Gastrocnemius medialis (tissue), 4 donors: ENCODE results near the gene PRR19. TPM values are rescaled to one million over a fixed set of nuclear protein-coding genes. Genes with fewer than 3 reads are reported as not detected.
A peak's percentile ranks its signal among the peaks of the same experiment; 100 is the strongest.

ENCODE experiments used
- ATAC-seq, 2 donors: fragments of 150-250 bp; one replicate each; pipeline ENCODE4 v1.9.1; 2016
- DNase-seq, 2 donors: peaks; one replicate each; pipeline ENCODE4 v3.0.0-alpha.2; 2019
- H3K27ac ChIP-seq, 4 donors: fragments of 200-600 bp; sonication (generic); 1 replicate in 1 of 4; 2 replicates in 3 of 4; pipeline ENCODE4 v1.5.1; 2016 to 2018; ENCODE audit warnings: mild to moderate bottlenecking in 2 of 4, moderate library complexity in 1 of 4
- H3K27me3 ChIP-seq, 3 donors: fragments of 200-600 bp; sonication (generic) in 2 of 3; 1 replicate in 1 of 3; 2 replicates in 2 of 3; pipeline versions ENCODE4 v1.5.1 to v1.6.0; 2016 to 2019; ENCODE audit warnings: mild to moderate bottlenecking in 1 of 3, moderate library complexity in 1 of 3
- H3K36me3 ChIP-seq, 2 donors: fragments of 200-600 bp; sonication (generic) in 1 of 2; one replicate each; pipeline ENCODE4 v1.5.1; 2017 to 2018
- H3K4me1 ChIP-seq, 2 donors: fragments of 200-600 bp; sonication (generic) in 1 of 2; one replicate each; pipeline ENCODE4 v1.5.1; 2016 to 2017; ENCODE audit warnings: mild to moderate bottlenecking in 2 of 2
- H3K4me3 ChIP-seq, 4 donors: fragments of 200-600 bp; sonication (generic) in 3 of 4; 1 replicate in 1 of 4; 2 replicates in 3 of 4; pipeline ENCODE4 v1.5.1; 2016 to 2019; ENCODE audit warnings: mild to moderate bottlenecking in 2 of 4
- H3K9me3 ChIP-seq, 3 donors: fragments of 200-600 bp; sonication (generic) in 2 of 3; 1 replicate in 1 of 3; 2 replicates in 2 of 3; pipeline ENCODE4 v1.5.1; 2016 to 2019
- POLR2A ChIP-seq, 2 donors: fragments of 450-650 bp; IDR thresholded peaks; one replicate each; pipeline ENCODE4 v1.6.1; 2017; ENCODE audit warnings: antibody characterized with exemption in 2 of 2, mild to moderate bottlenecking in 2 of 2, moderate library complexity in 2 of 2
- in situ Hi-C, 4 donors: fragments of 200-750 bp; cut with MboI; loops; one replicate each; pipeline versions ENCODE4 v1.15.0 to v1.8.0; 2017; ENCODE audit warnings: low sequenced_read_pairs in 4 of 4
- intact Hi-C: fragments of 100-400 bp; cut with DNase I; formaldehyde crosslinking; loops from one replicate; pipeline ENCODE4 v1.15.1; 2023; ENCODE audit warnings: low total_unique reads
- total RNA-seq, 4 donors: library from RNA; depleted of rRNA; stranded (reverse); fragments of >200 nt; gene quantifications; one replicate each; pipeline versions ENCODE4 v1.1.0 to v1.2.3, GENCODE V29; 2016
- TF ChIP-seq, protein P1 (sequence below), 5 experiments: fragments of 450-650 bp in 3 of 5; fragments of 200-600 bp in 2 of 5; sonication (generic) in 2 of 5; IDR thresholded peaks in 4 of 5; conservative IDR thresholded peaks in 1 of 5; 1 replicate in 4 of 5; 2 replicates in 1 of 5; pipeline ENCODE4 v1.5.1; 2016 to 2019; ENCODE audit warnings: antibody characterized with exemption in 5 of 5, mild to moderate bottlenecking in 3 of 5, moderate library complexity in 3 of 5

The PRR19 gene
- total RNA-seq, 4 donors from 2014 or later, result not detected

DNA sequence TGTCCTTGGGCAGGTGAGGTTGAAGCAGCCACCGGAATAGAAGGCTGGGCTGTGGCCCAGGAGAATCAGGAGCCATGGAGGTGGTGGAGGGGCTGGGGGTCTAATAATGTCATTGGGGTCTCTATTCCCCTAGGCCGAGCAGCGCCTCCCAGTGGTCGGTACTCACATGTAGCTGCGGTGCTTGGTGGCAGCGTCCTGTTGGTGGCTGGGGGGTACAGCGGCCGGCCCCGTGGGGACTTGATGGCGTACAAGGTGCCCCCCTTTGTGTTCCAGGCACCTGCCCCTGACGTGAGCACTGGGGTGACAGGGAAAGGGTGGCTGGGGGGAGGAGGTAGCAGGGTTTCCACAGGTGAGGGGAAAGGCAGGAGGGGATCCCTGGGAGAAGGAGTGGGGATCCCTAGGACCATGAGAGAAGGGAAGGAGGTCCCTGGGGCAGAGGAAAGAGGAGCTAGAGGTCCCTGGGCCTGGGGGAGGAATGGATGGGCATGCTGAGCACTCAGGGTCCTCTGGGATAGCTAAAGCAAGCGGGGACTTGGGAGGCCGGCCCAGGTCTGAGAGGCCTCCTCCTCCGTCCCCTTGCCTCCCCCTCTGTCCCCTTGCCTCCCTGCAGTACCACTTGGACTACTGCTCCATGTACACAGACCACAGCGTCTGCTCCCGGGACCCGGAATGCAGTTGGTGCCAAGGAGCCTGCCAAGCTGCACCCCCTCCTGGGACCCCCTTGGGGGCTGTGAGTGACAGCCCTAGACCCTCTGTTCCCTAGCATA, 41.6 kb downstream of the PRR19 start:
- no peak for DNase-seq
- in situ Hi-C loops (loop anchor here in 1 of 4 donors (25.0 kb wide), 1 partner anchor 231 kb away; no protein-coding TSS in a partner anchor), intact Hi-C loops (no loop called here)
- Histone ChIP-seq H3K4me3 (no peak overlapping the region), H3K27ac (no peak overlapping the region), H3K9me3 (no peaks in the 10 kb centered on the region), H3K36me3 (peaks cover 0 to 42% of the 10 kb centered on the region in 2 donors), H3K27me3 (no peaks in the 10 kb centered on the region), H3K4me1 (peaks cover 0 to 7% of the 10 kb centered on the region in 2 donors)
- no peak for ATAC-seq
- no peak for TF ChIP-seq POLR2A (IDR thresholded peaks at IDR 0.05)
- TF ChIP-seq, protein P1, sequence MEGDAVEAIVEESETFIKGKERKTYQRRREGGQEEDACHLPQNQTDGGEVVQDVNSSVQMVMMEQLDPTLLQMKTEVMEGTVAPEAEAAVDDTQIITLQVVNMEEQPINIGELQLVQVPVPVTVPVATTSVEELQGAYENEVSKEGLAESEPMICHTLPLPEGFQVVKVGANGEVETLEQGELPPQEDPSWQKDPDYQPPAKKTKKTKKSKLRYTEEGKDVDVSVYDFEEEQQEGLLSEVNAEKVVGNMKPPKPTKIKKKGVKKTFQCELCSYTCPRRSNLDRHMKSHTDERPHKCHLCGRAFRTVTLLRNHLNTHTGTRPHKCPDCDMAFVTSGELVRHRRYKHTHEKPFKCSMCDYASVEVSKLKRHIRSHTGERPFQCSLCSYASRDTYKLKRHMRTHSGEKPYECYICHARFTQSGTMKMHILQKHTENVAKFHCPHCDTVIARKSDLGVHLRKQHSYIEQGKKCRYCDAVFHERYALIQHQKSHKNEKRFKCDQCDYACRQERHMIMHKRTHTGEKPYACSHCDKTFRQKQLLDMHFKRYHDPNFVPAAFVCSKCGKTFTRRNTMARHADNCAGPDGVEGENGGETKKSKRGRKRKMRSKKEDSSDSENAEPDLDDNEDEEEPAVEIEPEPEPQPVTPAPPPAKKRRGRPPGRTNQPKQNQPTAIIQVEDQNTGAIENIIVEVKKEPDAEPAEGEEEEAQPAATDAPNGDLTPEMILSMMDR (IDR thresholded peaks at IDR 0.05 in 4 of 5, conservative IDR thresholded peaks at IDR 0.05 in 1 of 5), result no peak

DNA sequence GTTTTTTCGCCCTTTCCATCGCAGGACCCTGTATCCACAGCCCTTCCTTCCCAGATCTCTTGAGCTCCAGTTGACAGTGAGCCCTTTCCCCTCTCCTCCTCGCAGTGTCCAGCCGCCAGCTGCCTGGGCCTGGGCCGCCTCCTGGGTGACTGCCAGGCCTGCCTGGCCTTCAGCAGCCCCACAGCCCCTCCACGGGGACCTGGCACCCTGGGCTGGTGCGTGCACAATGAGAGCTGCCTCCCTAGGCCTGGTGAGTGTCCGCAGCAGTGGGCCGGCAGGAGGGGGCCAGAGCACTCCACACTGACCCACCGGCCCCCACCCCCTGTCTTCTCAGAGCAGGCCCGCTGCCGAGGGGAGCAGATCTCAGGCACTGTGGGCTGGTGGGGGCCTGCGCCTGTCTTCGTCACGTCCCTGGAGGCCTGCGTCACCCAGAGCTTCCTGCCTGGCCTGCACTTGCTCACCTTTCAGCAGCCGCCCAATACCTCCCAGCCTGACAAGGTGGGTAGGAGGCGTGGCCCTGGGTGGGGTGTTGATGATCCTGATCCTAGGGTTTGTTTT, 42.5 kb downstream of the PRR19 start:
- no peaks in the 10 kb centered on the region for H3K9me3 ChIP-seq
- no peak for ATAC-seq
- no peaks in the 10 kb centered on the region for H3K27me3 ChIP-seq
- TF ChIP-seq POLR2A (IDR thresholded peaks at IDR 0.05), result no peak
- TF ChIP-seq, protein P1 (IDR thresholded peaks at IDR 0.05 in 4 of 5, conservative IDR thresholded peaks at IDR 0.05 in 1 of 5), result no peak
- peaks cover 0 to 46% of the 10 kb centered on the region in 2 donors for H3K36me3 ChIP-seq
- no peak overlapping the region for H3K4me3 ChIP-seq
- H3K4me1 ChIP-seq, result peaks cover 0 to 7% of the 10 kb centered on the region in 2 donors
- in situ Hi-C loops, result loop anchor here in 1 of 4 donors (25.0 kb wide), 1 partner anchor 232 kb away; no protein-coding TSS in a partner anchor
- intact Hi-C loops, result no loop called here
- no peak for DNase-seq
- no peak overlapping the region for H3K27ac ChIP-seq

DNA sequence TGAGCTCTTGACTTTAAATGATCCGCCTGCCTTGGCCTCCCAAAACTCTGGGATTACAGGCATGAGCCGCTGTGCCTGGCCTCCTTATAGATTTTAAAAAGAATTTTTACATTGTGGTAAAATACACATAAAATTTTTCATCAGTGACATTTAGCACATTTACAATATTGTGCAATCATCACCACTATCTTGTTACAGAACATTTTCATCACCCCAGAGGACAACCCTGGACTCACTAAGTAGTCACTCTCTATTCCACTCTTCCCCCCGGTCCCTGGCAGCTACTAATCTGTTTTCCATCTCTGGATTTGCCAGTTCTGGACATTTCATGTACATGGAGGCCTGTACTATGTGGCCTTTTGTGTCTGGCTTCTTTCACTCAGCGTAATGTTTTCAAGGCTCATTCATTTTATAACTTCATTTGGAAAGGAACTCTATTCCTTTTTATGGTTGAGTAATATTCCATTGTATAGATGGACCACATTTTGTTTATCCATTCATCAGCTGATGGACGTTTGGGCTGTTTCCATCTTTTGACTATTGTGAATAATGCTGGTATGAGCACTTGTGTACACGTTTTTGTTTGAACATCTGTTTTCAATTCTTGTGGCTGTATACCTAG, 43.4 kb downstream of the PRR19 start:
- no peak overlapping the region for H3K4me3 ChIP-seq
- H3K27me3 ChIP-seq, result no peaks in the 10 kb centered on the region
- in situ Hi-C loops (loop anchor here in 1 of 4 donors (25.0 kb wide), 1 partner anchor 233 kb away; no protein-coding TSS in a partner anchor), intact Hi-C loops (no loop called here)
- TF ChIP-seq, protein P1 (IDR thresholded peaks at IDR 0.05 in 4 of 5, conservative IDR thresholded peaks at IDR 0.05 in 1 of 5), result no peak
- no peak for TF ChIP-seq POLR2A (IDR thresholded peaks at IDR 0.05)
- no peaks in the 10 kb centered on the region for H3K9me3 ChIP-seq
- H3K27ac ChIP-seq, result peak overlapping the region in 1 of 4 donors; percentile 5
- DNase-seq, result no peak
- peaks cover 0 to 46% of the 10 kb centered on the region in 2 donors for H3K36me3 ChIP-seq
- peaks cover 0 to 7% of the 10 kb centered on the region in 2 donors for H3K4me1 ChIP-seq
- peak in 1 of 2 donors; percentile 72 for ATAC-seq

DNA sequence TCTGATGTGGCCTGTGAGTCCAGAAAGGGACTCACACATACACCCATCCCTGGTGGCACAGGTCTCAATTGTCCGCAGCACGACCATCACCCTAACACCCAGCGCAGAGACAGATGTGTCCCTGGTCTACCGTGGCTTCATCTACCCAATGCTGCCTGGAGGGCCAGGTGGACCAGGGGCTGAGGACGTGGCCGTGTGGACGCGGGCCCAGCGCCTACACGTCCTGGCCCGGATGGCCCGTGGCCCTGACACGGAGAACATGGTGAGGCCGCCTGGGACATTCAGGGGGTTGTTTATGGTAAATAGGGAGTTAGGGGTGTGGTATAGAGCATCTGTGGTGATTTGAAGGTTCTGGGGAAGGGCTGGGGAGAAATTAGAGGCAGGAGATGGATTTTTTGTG, 46.3 kb downstream of the PRR19 start:
- Histone ChIP-seq H3K36me3 (peaks cover 0 to 55% of the 10 kb centered on the region in 2 donors), H3K27ac (no peak overlapping the region), H3K4me3 (no peak overlapping the region), H3K4me1 (peaks cover 0 to 7% of the 10 kb centered on the region in 2 donors), H3K27me3 (no peaks in the 10 kb centered on the region), H3K9me3 (no peaks in the 10 kb centered on the region)
- intact Hi-C loops, result no loop called here
- DNase-seq, result no peak
- no peak for TF ChIP-seq POLR2A (IDR thresholded peaks at IDR 0.05)
- TF ChIP-seq, protein P1 (IDR thresholded peaks at IDR 0.05 in 4 of 5, conservative IDR thresholded peaks at IDR 0.05 in 1 of 5), result no peak
- in situ Hi-C loops, result loop anchor here in 1 of 4 donors (25.0 kb wide), 1 partner anchor 236 kb away; no protein-coding TSS in a partner anchor
- ATAC-seq, result no peak
